GM21528 (cell line): ENCODE results near the gene PKD2.
A peak's percentile ranks its signal among the peaks of the same experiment; 100 is the strongest.

Source experiments
- ATAC-seq: cut with Tn5 transposase; IDR thresholded peaks from one replicate; pipeline ENCODE4 v1.9.1; 2021; ENCODE audit warnings: mild to moderate bottlenecking, moderate library complexity; ENCODE audit not compliant: unreplicated experiment, low FRiP score

Gene PKD2

GRCh38 chr4:88007304-88008121 lies at the start of gene PKD2:
PKD2 (plus strand) TSS chr4:88007635; CDS start chr4:88007734, 99 bp downstream.
- ATAC-seq, result peak; percentile 91

- no peak for ATAC-seq
These were observed 45.4 kb upstream of the PKD2 start for GRCh38 chr4:87961993-87962392.

GRCh38 chr4:87962398-87963146 lies 44.9 kb upstream of the PKD2 start:
- no peak for ATAC-seq

GRCh38 chr4:87965501-87965975 lies 41.9 kb upstream of the PKD2 start:
- ATAC-seq, result no peak

GRCh38 chr4:87966095-87966496 lies 41.3 kb upstream of the PKD2 start:
- ATAC-seq, result no peak

GRCh38 chr4:87967193-87967592 lies 40.2 kb upstream of the PKD2 start:
- no peak for ATAC-seq

- no peak for ATAC-seq
These were observed 37.3 kb upstream of the PKD2 start for GRCh38 chr4:87970121-87970520.

- no peak for ATAC-seq
These were observed 35.6 kb upstream of the PKD2 start for GRCh38 chr4:87971866-87972265.

- peak; percentile 73 for ATAC-seq
These were observed 33.9 kb upstream of the PKD2 start for GRCh38 chr4:87973283-87974169.

GRCh38 chr4:87974856-87975462 lies 32.5 kb upstream of the PKD2 start:
- peak; percentile 29 for ATAC-seq

- ATAC-seq, result peak; percentile 82
These were observed 32.0 kb upstream of the PKD2 start, which contains the start of gene SPP1 for GRCh38 chr4:87975466-87975865. SPP1 (plus strand) TSS chr4:87975714; CDS start chr4:87976896, 1,182 bp downstream.

GRCh38 chr4:87977521-87978278 lies 29.7 kb upstream of the PKD2 start:
- no peak for ATAC-seq

GRCh38 chr4:87978681-87979080 lies 28.8 kb upstream of the PKD2 start:
- no peak for ATAC-seq

GRCh38 chr4:87979810-87980209 lies 27.6 kb upstream of the PKD2 start:
- no peak for ATAC-seq

GRCh38 chr4:87981486-87981885 lies 25.9 kb upstream of the PKD2 start:
- no peak for ATAC-seq

GRCh38 chr4:87982036-87982435 lies 25.4 kb upstream of the PKD2 start:
- no peak for ATAC-seq

- no peak for ATAC-seq
These were observed 24.9 kb upstream of the PKD2 start for GRCh38 chr4:87982446-87983010.

GRCh38 chr4:87983996-87984395 lies 23.4 kb upstream of the PKD2 start:
- ATAC-seq, result no peak
